Activated CD8-positive, alpha-beta memory T cell treated with anti-CD3 and anti-CD28 coated beads for 4 hours (primary cell): Measurements from ENCODE around the gene RMC1.
"Not testable (repeated sequence)": the region's sequence is repeated elsewhere in the genome, so short reads cannot be mapped to it uniquely, and the experiment has no call there.

Experiments
- DNase-seq, 2 donors: peaks; one replicate each; pipeline ENCODE4 v3.0.0-alpha.2; 2020; ENCODE audit warnings: low read depth in 2 of 2

RMC1 gene

GRCh38 chr18:23498117-23498516 is 5.2 kb upstream of the RMC1 start:
- DNase-seq, result no peak

DNA sequence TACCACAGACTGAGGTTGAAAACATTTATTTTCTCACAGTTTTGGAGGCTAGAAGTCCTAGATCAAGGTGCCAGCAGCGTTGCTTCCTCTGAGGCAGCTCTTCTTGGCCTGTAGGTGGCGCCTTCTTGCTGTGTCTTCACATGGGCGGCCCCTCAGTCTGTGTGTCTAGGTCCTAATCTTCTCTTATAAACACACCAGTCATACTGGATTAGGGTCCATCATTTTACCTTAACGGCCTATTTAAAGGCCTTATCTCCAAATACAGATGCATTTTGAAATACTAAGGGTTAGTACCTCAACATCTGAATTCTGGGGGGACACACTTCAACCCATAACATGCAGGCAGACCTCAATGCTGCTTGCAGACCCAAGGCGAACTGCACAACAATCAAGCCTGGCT is 4.4 kb upstream of the RMC1 start:
- peak; percentile 37 to 60 for DNase-seq

DNA sequence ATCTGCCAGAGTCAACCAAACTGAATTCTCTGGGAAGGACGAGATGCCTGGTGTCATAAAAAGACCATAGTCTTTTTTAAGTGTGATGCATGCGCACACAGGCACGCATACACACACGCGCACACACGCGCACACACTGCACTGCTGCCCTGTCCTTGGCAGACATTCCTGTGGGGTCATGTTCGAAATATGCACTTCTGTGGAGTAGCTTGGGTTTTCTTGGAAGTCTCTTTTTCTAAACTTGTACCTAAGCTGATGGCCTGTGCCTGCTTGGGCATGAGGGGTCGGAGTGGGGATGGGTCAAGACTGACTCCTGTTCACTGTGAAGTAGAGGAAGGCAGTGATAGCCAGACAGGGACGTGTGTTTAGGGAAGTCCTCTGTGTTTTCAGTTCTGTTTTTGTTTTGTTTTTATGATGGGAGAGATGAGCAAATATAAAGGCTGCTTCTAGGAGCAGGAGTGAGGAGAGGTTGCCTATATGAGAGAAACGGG is 4.0 kb upstream of the RMC1 start:
- DNase-seq, result no peak

- no peak for DNase-seq
These were observed 1.7 kb upstream of the RMC1 start for GRCh38 chr18:23501626-23502025.

DNA sequence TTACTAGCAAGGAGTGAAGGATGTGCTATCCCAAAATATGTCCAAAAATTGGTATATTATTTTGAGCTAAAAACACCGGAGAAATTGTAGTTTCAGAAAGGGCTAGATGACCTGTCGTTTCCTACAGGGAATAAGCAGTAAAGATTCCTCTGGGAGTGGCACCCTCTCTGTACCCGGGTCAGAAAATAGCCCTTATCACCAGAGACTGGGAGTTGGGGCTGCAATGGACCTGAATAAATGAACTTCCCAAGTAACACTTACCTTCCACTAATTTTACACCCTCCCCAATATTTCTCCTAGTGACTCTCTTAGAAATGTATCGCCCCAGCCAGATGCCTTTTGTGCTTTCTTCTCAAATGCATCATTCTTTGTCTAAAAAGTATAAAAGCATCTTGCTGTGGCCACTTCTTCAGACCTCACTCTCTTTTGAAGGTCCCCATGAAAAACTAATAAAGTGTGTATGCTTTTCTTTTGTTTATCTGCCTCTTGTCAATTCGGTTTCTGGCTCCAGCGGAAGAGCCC is 734 bp upstream of the RMC1 start:
- DNase-seq, result no peak

GRCh38 chr18:23503963-23504344 is 643 bp downstream of the RMC1 start:
- DNase-seq, result no peak

GRCh38 chr18:23504720-23505119 is 1.4 kb downstream of the RMC1 start:
- no peak for DNase-seq

DNA sequence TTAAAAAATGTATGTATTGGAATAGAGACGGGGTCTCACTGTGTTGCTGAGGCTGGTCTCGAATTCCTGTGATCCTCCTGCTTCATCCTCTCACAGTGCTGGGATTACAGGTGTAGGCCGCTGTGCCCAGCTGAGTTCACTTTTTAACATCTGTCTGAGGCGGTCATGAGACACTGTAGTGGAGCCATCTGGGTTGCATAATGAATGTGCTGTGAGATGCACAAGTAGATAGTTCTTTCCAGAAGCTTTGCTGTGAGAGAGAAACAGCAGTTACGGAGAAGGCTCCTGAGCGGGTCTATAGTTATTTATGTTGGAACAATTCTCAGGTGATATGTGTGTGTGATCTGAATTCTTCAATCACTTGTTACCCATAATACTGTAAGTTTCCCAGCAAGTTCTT is 3.1 kb downstream of the RMC1 start:
- DNase-seq, result no peak

- DNase-seq, result not testable (repeated sequence)
These were observed 7.6 kb downstream of the RMC1 start for GRCh38 chr18:23510923-23511322.

DNA sequence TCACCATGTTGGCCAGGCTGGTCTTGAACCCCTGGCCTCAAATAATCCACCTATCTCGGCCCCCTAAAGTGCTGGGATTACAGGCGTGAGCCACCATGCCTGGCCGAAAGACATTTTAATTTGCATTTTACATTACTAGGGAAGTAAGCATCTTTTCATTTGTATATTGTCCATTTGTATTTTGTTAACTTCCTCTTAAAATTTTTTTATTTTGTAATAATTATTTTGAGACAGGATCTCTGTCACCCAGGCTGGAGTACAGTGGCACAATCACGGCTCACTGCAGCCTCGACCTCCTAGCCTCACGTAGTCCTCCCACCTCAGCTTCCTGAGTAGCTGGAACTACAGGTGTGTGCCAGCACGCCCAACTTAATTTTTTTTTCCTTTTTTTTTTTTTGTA is 8.9 kb downstream of the RMC1 start:
- not testable (repeated sequence) for DNase-seq

- no peak for DNase-seq
These were observed 9.3 kb downstream of the RMC1 start for GRCh38 chr18:23512641-23513040.

DNA sequence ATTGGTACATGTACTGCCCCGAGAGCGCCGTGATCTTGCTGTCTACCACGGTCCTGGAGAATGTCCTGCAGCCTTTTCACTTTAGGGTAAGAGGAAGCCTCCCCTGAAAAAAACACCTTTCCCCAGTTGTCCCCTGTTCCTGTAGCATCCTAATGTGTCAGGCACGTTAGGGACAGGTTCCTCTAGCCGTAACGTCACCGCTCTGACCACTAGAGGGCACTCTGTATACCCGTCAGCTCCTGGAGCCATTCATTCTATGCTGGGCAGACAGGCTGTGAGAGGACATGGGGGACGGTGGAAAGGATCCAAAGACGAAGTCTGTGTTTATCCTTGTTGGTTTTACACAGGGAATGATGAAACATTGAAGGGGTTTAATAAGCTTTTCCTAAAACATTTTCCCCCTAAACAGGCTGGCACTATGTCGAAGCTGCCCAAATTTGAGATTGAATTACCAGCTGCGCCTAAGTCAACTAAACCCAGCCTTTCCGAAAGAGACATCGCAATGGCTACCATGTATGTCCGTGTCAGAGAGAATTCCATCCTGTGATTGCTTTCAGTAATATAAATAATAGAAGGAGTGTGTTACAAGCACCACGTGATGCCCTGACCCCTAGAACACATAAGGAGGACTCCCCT is 12.7 kb downstream of the RMC1 start:
- peak; percentile 52 to 61 for DNase-seq

- no peak for DNase-seq
These were observed 16.4 kb downstream of the RMC1 start for GRCh38 chr18:23519734-23520133.

GRCh38 chr18:23521271-23521670 is 18.0 kb downstream of the RMC1 start:
- DNase-seq, result no peak

- DNase-seq, result no peak
These were observed 18.6 kb downstream of the RMC1 start for GRCh38 chr18:23521907-23522306.

DNA sequence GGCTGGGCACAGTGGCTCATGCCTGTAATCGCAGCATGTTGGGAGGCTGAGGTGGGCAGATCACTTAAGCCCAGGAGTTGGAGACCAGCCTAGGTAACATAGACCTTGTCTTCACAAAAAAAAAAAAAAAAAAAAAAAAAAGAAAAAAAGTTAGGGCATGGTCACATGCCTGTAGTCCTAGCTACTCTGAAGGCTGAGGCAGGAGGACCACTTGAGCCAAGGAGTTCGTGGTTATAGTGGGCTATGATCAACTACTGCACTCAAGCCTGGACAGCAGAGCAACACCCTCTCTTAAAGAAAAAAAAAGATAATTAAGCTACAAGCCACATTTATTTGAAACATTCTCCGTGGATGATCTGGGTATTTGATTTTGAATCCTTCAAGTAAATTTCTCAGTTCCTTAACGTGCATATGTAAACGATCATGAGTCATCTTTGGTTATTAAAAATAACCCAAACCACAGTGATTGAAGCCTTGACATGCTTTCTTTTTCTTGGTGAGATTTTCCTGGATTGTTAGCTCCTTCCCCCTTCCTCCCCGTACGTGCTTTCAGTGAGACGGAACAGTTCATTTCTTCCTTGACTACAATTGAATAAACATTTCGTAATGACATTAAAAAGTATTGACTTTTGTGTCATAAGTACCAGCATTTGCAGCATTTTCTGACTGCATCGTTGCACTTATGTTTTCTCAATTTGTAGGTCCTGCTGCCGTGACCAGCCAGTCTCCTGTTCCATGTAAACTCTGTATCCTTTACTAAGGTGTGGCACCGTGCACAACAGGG is 20.3 kb downstream of the RMC1 start:
- no peak for DNase-seq

DNA sequence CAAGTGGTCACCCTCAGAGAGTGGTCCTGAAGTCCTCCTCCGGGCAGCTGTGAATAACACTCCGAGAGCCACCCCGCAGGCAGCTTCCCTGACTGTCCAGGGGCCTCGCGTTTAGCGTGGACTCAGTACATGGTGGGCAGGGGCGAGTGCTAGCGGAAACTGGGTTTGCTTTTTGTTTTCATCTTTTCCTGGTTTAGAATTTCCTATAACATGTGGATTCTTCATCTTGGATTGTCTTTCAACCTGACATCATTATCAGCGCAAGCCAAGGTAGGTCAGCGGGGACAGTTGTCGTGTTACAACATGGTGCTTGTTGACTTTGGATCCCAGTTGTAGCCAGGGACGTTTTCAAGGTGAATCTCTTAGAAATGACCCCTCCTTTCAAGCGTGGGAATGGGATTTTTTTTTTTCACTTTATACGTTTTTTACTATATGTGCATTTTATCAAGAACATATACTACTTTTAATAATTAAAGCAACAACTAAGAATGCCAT is 20.9 kb downstream of the RMC1 start:
- DNase-seq, result no peak

DNA sequence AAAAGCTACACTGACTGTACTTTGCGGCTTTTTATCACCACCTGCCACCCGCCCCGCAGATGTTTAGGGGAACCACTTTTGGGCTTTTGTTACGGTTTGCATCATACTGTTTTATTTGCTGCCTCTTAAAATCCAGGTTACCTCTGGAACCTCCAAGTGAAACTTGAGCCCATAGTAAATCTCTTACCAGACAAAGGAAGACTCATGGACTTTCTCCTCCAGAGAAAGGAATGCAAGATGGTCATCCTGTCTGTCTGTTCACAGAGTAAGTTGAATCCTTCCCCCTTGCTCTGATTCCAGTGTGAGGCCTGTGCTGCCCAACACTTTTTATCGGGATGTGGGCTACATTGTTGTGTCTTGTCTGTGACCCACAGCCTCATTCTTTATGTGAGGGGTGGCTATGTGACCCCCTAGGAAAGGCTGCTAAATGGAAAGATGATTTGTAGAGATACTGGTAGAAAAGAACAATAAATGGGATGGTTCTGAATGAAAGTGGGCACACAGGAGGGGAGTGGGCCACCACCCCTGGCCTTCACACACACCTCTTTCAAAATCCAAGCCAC is 23.3 kb downstream of the RMC1 start:
- DNase-seq, result no peak

GRCh38 chr18:23528580-23529472 is 25.5 kb downstream of the RMC1 start:
- no peak for DNase-seq

GRCh38 chr18:23529604-23530003 is 26.3 kb downstream of the RMC1 start:
- DNase-seq, result no peak

- no peak for DNase-seq
These were observed 26.9 kb downstream of the RMC1 start for GRCh38 chr18:23530195-23530594.

GRCh38 chr18:23531912-23532311 is 28.6 kb downstream of the RMC1 start:
- DNase-seq, result no peak
